Panc1 (cell line): ENCODE results near the gene PPIE.

Source experiments
- CTCF ChIP-seq: fragments of 450-650 bp; IDR thresholded peaks from 2 replicates; pipeline ENCODE4 v1.5.1; 2017; ENCODE audit warnings: mild to moderate bottlenecking
- POLR2AphosphoS5 ChIP-seq: IDR thresholded peaks from 2 replicates; pipeline ENCODE4 v1.6.1; 2012; ENCODE audit warnings: mild to moderate bottlenecking, low read depth, low read length, moderate library complexity
- SIN3A ChIP-seq: IDR thresholded peaks from 2 replicates; pipeline ENCODE4 v1.6.1; 2012; ENCODE audit warnings: low read depth, mild to moderate bottlenecking, low read length, moderate library complexity, borderline replicate concordance; ENCODE audit not compliant: insufficient read depth
- TCF7L2 ChIP-seq: IDR thresholded peaks from 2 replicates; pipeline ENCODE4 v1.6.1; 2011; ENCODE audit warnings: mild to moderate bottlenecking, low read depth, low read length, inconsistent platforms
- TF ChIP-seq, protein P1 (sequence below), 2 experiments: IDR thresholded peaks; 2 replicates each; pipeline ENCODE4 v1.6.1; 2011 to 2012; ENCODE audit warnings: low read depth in 2 of 2, control low read depth in 1 of 2, low read length in 1 of 2, mild to moderate bottlenecking in 1 of 2, moderate library complexity in 1 of 2; ENCODE audit not compliant: insufficient read depth in 1 of 2

GRCh38 chr1:39776400-39776713 lies 37.7 kb downstream of the PPIE start:
- no peak for TF ChIP-seq CTCF
- no peak for TF ChIP-seq POLR2AphosphoS5
- TF ChIP-seq SIN3A: no peak
- TF ChIP-seq, protein P1, sequence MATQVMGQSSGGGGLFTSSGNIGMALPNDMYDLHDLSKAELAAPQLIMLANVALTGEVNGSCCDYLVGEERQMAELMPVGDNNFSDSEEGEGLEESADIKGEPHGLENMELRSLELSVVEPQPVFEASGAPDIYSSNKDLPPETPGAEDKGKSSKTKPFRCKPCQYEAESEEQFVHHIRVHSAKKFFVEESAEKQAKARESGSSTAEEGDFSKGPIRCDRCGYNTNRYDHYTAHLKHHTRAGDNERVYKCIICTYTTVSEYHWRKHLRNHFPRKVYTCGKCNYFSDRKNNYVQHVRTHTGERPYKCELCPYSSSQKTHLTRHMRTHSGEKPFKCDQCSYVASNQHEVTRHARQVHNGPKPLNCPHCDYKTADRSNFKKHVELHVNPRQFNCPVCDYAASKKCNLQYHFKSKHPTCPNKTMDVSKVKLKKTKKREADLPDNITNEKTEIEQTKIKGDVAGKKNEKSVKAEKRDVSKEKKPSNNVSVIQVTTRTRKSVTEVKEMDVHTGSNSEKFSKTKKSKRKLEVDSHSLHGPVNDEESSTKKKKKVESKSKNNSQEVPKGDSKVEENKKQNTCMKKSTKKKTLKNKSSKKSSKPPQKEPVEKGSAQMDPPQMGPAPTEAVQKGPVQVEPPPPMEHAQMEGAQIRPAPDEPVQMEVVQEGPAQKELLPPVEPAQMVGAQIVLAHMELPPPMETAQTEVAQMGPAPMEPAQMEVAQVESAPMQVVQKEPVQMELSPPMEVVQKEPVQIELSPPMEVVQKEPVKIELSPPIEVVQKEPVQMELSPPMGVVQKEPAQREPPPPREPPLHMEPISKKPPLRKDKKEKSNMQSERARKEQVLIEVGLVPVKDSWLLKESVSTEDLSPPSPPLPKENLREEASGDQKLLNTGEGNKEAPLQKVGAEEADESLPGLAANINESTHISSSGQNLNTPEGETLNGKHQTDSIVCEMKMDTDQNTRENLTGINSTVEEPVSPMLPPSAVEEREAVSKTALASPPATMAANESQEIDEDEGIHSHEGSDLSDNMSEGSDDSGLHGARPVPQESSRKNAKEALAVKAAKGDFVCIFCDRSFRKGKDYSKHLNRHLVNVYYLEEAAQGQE (IDR thresholded peaks at IDR 0.05; ENCODE audit: insufficient read depth in 1 of 2, low read depth in 2 of 2, low read length in 1 of 2): no peak
- TF ChIP-seq TCF7L2: no peak
